ENCODE data around the gene THSD7A. TPM values are rescaled to one million over a fixed set of nuclear protein-coding genes. Genes with fewer than 3 reads are reported as not detected.

The THSD7A gene
- total and polyA plus RNA-seq, 10 of the 15 experiments (the other 5 are each of a cell fraction or from before 2014, with no cell fraction given) = 0.03 to 0.09 (median 0.03) TPM; not detected in 7

GRCh38 chr7:11742496-11742895 is 89.5 kb downstream of the THSD7A start (continued):
- TF ChIP-seq CEBPZ (IDR thresholded peaks at IDR 0.05; ENCODE audit: low read depth, low read length) = no peak
- no peak for TF ChIP-seq ATF3 (IDR thresholded peaks at IDR 0.05; ENCODE audit: borderline replicate concordance, extremely low read depth, low read depth, low read length)
- no peak for TF ChIP-seq BMI1 (IDR thresholded peaks at IDR 0.05; ENCODE audit: borderline replicate concordance)

- Histone ChIP-seq H3K27me3 (replicated peaks in 1 of 2; ENCODE audit: control insufficient read depth in 2 of 2, insufficient read depth in 2 of 2, low read length in 1 of 2) (no peaks in the 10 kb centered on the region), H3K36me3 (ENCODE audit: control insufficient read depth in 2 of 2, insufficient read depth in 2 of 2, low read length in 1 of 2) (no peaks in the 10 kb centered on the region), H3K4me1 (ENCODE audit: control insufficient read depth, insufficient read depth, low read length) (no peaks in the 10 kb centered on the region), H3K79me2 (ENCODE audit: control insufficient read depth, insufficient read depth, low read length) (no peaks in the 10 kb centered on the region), H2AFZ (ENCODE audit: control insufficient read depth, low read depth, low read length) (no peak overlapping the region), H3K9me3 (replicated peaks; ENCODE audit: control insufficient read depth, insufficient read depth, low read length) (no peaks in the 10 kb centered on the region), H3K9ac (ENCODE audit: control insufficient read depth, insufficient read depth, low read length) (no peak overlapping the region), H3K4me2 (ENCODE audit: control insufficient read depth, insufficient read depth) (no peak overlapping the region), H3K27ac (ENCODE audit: control insufficient read depth, insufficient read depth) (no peak overlapping the region), H3K4me3 (no peak overlapping the region), H4K20me1 (ENCODE audit: control insufficient read depth, insufficient read depth) (no peaks in the 10 kb centered on the region)
- ChIA-PET POLR2A (no interaction called here), SMC1A (ENCODE audit: uncharacterized antibody, unreplicated experiment) (no interaction called here), CTCF (no interaction called here), RAD21 (ENCODE audit: unreplicated experiment) (no interaction called here)
- intact Hi-C loops (cut with micrococcal nuclease; ENCODE audit: unreplicated experiment) (no loop called here), in situ Hi-C loops (cut with MboI) (no loop called here)
- no peak for TF ChIP-seq SUPT20H (IDR thresholded peaks at IDR 0.05; ENCODE audit: borderline replicate concordance, control insufficient read depth, low read depth, low read length)
- no TSS peak for BruUV-seq (replicated peaks)
- ATAC-seq (no peak), FAIRE-seq (no peak), DNase-seq (ENCODE audit: low read depth, low spot score) (no peak)
These were observed 94.3 kb downstream of the THSD7A start for GRCh38 chr7:11737723-11738122.
